SKM-1 (cell line): Measurements from ENCODE around the gene FLNC.
A peak's percentile ranks its signal among the peaks of the same experiment; 100 is the strongest.

ENCODE experiments used
- DNase-seq: peaks from one replicate; lab custom pipeline; 2025; ENCODE audit not compliant: unreplicated experiment; lab: John Stamatoyannopoulos, UW

The FLNC gene

DNA sequence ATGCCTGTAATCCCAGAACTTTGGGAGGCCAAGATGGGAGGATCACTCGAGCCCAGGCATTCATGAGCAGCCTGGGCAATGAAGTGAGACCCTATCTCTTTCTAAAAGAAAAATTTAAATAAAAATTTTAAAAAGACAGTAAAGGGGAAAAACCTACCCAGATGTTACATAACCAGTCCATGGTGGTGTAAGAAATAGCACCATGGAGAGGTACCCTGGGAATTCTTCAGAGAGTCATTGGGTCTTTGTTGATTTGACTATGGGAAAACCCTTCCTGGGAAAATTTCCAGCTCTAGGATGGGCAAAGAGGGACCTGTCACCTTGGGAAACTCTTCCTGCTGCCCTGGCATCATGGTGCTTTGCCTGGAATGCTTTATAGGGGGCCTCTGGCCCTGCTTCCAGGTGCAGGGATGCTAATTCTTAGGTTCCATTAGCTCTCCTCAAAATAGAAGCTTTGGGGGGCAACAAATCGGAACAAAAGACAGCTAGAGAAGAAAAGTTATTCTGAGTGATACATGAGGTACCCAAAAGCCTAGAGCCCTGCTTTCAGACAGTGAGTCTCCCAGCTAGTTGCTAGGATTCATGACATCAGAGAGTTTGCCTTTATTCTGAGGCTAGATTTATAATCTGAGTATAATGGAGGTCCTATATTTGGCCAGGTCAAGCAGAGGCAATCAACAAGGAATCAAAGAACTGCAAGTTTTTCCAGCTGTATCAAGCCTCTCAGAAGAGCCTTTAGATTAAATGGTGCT, 28.4 kb upstream of the FLNC start:
- DNase-seq, result no peak

DNA sequence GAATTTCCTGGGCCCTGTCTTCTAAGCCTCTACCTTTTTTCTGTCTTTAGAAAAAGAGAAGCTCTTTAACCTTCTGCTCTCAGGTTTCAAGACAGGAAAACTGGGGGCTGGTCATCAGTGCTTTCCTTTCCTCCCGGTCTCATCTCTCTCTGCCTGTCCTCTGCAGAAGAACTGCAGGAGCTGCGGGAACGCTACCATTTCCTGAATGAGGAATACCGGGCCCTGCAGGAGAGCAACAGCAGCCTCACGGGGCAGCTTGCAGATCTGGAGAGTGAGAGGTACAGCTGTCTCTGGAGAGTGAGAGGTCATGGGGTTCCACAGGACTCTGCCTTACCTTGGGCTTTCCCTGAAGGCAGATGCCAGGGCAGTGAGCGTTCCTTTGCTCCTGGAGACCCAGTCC, 25.7 kb upstream of the FLNC start:
- DNase-seq, result no peak

DNA sequence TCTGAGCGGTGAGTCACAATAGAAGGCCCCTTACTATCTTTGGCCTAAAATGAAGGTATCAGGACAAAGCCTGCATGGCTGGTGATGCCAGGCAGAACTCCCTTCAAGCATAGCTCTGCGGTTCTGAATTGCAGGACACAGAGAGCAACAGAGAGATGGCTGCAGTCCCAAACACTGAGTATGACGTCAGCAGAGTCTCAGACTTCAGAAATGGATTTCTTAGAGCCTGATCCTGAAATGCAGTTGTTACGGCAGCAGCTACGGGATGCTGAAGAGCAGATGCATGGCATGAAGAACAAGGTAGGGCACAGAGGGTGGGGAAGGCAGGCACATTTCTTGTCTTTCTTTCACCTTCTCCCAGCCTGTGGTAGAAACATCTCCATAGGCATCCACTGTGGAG, 25.0 kb upstream of the FLNC start:
- DNase-seq, result no peak

DNA sequence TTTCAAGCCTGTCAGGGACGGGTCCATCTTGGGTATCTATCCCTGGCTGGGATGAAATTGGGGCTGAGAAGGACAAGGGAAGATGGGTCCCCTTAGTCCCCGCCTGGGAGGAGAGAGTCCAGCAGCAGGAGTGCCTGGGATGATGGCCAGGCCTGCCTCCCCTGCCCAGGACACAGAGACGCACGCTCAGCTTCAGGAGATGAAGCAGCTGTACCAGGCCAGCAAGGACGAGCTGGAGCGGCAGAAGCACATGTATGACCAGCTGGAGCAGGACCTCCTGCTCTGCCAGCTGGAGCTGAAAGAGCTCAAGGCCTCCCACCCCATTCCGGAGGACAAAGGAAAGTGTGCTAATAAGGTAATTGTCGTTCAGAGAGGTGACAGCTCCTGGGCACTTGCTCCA, 23.0 kb upstream of the FLNC start:
- no peak for DNase-seq

DNA sequence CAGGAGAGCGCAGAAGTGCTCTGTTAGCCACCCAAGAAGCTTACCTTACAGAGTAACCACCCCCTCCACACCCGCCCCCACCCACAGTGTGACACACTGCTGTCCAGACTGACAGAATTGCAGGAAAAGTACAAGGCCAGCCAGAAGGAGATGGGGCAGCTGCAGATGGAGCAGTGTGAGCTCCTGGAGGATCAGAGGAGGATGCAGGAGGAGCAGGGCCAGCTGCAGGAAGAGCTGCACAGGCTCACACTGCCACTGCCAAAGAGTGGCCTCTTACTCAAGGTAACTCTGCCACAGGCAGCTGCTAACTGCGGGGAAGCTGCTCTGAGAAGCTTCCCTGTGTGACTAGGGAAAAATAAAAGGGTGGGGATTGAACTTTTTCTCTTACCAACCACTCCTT, 20.8 kb upstream of the FLNC start:
- DNase-seq, result no peak

DNA sequence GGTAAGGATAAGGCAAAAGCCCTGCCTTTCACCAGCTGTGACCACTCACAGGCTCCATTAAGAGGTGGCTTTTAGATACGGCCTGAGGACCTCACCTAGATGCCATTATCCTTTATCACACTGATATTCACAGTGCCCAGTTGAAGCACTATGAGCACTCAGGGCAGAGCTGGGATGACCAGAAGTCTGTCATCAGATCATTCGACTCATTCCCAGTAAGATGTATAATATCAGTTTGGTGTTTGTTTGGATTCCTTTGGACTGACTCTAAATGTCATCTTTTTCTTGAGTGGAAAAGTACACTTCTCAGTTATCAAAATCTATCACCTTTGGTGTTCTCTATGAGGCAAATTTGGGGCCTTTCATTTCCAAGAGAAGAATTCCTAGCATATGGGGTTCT, 19.7 kb upstream of the FLNC start:
- DNase-seq, result no peak

DNA sequence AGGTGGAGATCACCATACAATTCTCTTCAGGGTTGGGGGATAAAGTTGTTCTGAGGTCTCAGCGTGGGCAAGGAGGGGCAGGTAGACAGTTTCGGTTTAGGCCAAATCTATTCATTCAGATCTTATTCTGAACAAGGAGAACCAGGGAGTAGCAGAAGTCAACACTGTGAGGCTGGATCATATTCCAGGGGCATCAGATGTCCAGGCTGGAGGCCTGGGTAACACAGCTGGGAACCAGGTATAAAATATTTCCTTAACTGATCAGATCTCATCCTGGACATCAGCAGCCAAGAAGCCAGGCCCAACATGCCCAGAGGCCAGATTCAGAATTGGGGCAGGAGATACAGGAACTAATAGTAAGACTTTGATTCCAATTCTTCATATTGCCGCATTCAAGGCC, 19.2 kb upstream of the FLNC start:
- DNase-seq, result no peak

DNA sequence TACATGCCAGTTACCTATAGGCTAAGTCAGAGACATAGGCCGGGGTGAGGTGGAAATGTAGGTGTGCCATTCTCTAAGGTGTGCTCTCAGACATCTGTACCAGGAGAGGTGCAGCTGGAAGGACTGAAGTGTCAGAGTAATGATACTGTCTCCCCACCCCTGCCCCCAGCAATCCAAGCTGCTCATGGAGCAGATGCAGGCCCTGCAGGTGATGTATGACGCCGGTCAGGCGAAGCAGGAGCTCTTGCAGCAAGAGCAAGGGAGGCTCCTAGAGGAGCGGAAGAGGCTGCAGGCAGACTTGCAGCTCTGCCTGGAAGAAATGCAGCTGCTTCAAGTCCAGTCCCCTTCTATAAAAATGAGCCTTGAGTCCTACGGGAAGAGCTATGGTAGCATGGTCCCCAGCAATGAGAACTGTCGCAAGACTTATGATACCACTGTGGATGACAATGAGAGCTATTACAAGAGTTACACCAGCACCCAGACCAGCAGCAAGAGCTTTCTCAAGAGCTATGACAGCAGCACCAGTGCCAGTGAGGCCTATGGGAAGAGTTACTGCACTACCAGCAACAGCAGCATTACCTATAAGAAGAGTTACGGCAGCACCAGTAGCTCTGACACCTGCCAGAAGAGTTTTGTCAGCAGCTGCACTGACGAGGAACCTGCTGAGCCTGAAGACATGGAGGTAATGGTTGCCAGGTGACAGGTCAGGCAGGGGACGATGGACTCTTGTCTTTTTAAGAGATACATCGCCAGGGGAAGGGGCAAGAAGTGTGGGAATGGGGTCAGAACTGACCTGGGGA, 18.4 kb upstream of the FLNC start:
- DNase-seq, result no peak

DNA sequence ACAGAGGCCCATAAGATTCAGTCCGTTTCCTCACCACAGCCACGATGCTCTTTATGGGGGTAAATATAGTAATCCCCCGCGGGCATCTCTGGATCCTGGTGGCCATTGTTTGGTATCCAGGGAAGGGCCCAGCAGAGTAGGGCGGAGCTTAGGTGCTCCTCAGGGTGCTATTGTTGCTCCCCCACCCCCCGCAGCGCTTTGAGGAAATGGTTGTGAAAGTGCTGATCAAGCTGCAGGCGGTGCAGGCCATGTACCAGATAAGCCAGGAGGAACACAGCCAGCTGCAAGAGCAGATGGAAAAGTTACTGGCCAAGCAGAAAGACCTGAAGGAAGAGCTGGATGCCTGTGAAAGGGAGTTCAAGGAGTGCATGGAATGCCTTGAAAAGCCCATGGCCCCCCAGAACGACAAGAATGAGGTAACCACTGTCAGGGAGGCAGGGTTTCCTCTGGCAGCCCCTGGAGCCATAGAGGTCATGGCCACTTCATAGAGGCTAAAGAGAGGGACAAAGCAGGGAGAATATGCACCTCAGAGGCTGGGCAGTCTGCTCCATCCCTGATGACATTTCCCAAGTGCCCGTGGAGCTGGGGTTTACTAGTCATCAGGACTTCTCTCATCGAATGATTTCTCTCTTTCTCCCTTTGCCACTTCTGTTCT, 17.6 kb upstream of the FLNC start:
- peak; percentile 71 for DNase-seq

DNA sequence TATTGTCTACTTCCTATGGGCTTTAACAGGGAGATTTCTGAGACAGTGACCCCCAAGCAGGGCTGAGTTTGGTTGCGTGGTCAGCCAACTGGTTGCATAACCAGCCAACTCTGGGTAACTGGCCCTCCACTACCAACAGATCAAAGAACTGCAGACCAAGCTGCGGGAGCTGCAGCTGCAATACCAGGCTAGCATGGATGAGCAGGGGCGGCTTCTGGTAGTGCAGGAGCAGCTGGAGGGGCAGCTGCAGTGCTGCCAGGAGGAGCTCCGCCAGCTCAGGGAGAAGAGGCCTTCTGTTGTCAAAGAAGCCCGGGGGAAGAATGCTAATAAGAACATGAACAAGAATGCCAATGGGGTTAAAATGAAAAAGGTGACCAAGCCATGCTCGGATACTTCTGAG, 15.7 kb upstream of the FLNC start:
- DNase-seq, result no peak

DNA sequence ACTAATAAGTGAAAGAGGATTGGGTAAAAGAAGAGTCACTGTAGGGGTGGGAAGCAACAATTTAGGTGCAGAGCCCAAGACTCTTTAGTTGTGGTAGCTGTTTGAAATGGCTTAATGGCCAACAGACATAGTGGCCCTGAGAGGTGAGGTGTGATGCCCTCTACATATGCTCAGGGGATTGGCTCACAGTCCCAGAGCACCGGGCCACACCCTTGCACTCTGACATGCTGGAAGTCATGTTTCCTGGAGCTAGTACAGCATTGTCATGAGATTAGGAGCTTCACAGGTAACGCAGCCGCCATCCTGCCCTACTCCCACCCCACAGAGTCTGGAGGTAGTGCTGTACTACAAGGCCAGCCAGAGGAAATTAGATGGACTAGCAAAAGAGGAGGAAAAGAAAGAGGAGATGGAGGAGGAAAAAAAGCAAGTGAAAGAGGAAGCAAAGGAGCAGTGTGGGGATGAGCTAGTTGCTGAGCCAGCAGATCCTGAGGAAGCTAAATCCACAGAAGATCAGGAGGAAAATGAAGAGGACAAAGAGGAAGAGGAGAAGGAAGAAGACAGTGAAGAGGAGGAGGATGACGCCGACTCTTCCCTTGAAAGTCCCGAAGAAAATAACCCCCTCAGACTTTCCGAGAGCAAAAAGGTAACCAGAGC, 14.8 kb upstream of the FLNC start:
- no peak for DNase-seq

DNA sequence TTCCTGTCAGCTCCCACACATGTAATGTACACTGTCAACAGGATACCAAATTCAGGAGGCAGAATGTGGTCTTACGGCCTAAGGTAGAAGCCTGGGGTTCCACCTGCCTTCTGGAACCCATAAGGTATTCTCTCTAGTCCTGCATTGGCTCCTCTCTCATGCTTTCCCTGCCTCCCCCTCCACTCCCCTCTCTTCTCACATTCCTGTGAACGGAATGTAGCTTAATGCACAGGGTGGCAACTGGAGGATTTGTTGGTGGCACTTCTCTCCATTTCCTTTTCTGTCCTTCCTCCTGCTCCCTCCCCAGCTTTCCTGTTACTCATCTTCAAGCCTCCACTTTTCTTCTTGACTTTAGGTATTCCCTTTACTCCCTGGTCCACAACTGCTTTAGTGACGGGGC, 11.5 kb upstream of the FLNC start:
- DNase-seq, result no peak

DNA sequence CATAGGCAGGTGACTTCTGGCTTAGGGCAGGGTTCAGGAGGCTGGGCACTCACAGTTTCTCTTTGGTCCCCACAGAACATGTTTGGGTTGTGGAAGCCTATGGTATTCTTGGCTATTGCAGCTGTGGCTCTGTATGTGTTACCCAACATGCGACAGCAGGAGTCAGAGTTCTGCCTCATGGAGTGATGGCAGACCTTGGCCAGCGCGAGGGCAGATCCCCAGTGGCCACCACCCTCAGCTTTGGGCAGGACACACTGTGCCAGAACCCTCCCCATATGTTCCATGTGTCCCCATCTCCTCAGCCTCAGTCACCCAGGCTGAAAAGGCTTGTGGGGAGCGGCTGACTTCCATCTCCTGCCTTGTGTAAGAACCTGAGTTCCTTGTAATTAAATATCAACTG, 8.5 kb upstream of the FLNC start:
- DNase-seq, result no peak

DNA sequence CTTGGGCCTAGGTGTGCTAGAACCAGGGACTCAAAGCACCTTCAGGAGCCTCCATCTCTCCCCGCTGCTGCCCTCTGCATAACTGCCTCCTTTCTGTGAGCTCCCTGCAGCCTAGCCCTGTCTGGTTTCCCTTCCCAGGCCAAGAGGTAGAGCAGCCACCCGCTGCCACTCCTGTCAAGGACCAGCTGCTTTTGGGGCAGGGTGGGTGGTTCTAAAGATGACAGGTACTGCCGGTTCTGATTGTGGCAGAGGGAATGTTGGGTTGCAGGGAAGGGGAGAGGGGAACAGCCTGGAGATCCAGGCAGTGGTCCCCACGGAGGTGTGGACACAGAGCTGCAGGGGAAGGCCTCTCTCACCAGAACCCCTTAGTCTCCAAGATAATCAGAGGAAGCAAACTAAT, 3.7 kb upstream of the FLNC start:
- no peak for DNase-seq

DNA sequence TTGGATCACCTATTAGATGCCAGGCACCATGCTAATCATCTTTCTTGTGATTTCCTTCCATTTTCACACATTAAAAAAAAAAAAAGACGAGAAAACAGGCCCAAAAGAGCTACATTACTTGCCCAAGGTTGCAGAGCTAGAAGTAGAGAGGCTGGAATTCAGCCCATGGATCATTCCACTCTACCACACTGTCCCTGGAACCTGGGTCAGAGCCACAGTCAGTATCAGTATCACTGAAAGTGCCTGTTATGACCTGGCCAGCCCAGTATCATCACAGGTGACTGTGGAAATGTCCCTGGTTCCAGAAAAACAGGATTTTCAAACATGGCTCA, 3.3 kb upstream of the FLNC start:
- no peak for DNase-seq

DNA sequence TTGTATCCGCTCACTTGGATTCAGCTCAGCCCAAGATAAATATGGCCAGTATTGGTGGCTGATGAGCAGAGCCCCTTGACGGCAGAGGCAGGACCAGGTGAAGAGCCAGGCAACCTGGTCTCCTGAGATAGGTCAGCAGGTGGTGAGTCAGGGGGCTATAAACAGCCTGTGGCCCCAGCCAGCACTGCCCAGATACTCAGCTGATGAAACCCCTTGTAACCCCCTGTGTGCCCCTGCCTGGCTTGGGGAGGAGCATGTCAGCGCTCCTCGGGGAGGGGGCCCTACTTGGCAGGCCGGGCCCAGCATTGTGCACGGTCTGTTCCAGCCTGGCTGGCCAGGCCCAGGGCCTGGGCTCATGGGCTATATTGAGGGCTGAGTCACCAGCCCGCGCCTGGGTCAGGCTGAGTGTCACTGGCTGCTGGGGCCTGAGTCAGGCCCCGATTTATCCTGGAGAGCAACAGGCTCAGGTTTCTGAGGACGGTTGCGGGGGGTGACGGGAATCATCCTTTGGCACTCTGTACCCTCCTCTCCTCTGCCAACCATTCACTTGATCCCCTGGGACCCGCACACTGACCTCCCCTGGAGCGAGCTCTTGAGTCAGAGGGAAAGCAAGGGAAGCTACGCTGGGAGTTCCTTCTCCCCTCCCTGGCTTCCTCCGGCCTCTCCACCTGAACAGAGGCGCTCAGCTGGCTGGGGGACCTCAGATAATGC, 2.8 kb upstream of the FLNC start:
- DNase-seq, result no peak

DNA sequence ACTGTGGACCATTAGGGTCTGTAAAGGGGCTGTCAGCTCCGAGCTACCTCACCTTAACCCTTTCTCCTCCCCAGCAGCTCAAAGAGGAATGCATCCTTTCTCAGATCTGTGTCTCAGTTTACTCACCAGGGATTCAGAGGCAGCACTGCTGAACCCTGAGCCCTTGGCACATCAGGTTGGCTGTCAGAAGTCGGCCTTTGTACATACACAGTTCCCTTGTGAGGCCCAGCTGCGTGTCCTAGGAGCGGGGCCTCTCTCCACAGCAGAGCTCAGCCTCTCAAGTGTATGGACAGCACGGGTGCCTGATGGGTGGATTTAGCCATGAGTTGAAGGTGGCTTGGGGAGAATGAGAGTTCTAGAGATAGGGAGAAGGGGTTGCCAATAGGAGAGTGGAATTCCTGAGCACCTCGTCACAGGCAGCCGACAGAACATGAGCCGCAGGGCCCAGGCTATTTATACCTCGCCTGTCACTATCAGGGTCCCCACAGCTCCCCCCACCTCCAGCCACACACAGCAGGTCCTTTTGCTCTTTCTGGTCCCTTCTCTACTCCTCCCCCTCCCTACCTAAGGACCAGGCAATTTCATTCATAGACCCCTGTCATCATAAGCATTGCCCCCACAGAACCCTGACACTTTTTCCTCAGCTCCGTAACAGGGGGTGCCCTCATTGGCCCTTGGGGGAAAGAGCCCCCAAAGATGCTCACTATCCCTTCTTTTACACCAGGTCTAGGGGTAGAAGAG, 2.1 kb upstream of the FLNC start:
- DNase-seq, result no peak

DNA sequence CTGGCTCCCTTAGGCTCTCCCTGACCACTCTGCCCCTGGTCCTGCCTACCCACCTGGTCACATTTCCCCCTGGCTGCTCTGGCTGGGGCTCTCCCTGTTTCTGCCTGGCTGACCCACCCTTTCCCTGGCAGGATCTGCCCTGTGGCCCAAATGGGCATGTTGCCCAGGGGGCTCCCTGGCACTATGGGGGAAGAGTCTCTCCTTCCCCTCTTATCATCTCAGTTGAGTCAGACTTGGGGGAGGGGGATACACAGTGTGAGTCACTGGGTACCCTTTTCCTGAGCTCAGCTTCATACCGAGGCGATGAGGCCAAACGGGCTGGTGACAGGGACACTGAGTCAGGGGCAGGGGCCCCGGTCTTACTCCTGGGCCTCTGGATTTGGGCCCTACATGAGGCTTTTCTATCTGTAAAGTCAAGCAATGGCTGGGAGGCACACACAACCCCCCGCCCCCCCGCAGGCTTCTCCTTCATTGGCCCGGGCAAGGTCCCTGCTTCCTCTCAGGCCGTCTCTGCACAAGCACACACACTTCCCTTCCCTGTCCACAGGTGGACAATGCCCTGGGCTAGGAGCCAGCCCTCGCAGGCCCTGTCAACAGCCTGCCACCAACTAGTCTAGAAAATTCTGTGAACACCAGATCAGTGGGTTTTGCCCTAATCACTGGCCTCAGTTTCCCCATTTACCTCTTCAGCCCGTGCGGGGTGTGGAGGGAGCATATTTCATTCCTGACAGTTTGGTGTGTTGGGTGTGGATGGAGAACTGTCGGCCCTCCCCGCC, 627 bp upstream of the FLNC start:
- no peak for DNase-seq

DNA sequence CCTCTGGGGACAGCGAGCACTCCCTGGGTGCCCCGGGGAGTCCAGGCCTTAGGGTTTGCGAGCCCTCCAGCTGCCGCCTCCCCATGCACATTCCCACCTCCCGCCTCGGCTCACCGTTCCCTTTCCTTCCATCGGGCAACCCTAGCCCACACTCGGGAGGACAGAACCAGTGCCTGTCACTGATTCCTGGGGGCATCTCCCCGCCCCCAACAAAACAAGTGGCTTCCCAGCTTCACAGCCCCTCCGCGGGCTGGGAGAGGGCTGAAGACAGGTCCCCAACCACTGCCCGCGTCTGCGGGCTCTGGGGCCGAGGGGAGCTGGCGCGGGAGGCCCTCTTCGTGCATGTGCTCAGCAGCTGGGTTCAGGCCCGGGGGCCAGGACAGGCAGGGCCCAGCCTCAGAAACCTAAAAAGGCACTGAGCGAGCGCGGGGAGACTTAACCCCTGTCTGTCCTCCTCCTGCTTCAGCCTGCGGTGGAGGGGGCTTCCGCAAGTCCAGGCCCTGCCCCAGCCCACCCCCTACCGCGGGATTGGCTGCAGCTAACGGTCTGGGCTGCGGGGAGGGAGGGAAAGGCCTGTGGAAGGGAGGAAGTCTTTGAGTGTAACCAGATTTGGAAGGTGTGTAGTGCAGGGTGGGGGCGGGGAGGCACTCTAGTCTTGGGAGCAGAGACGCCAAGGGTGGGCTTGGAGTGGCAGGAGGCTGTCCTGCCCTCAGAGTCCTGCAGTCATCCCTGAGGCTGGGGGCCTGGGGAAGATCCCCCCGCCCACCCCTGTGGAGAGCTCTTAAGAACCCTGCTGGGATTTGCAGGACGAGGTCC, 1.2 kb downstream of the FLNC start:
- no peak for DNase-seq
